ENCODE results near the gene KCNIP2.
"Not testable (repeated sequence)": the region's sequence is repeated elsewhere in the genome, so short reads cannot be mapped to it uniquely, and the experiment has no call there.

KCNIP2 gene

DNA sequence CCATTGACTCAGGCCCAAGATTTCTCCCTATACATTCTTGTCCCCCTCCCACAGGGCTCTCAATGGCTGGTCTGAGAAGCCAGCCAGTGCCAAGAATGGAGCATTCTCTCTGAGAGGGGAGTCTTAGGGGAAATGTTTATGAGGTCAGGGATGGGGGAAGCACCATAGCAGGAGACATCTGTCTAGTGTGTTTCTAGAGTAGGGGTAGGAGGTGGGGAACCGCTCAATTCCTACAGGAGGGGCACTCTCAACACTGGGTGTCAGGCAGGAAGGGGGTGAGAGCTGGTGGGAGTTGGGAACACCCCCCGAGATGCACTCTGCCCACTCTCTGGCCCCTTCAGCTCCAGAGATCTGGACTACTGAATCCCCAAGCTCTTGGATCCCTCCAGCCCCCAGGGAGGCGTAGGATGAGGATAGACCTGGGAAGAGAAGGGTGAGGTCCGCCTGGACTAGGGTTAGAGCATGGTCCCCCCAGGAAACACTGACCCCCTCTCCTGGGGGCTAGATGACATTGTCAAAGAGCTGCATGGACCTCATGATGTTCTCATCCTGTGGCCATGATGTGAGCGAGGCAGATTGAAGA, 16.7 kb downstream of the KCNIP2 start:
- no peak for DNase-seq

DNA sequence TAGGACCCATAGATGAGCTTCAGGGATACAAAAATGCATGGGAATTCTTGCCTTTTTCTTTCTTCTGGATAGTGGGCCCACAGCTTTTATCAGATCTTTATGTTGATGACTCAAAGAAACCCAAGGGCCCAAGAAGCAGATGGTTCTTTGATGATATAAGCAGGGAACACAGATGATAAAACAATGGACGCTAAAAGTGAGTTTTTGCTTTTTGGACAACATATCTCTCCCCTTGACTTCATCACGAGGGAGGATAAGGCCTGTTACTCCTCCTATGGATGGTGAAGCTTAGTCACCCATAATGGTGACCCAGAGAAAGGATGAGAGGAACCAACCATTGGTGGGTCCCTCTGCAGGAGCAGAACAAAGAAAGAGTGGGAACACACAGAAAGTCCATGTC, 18.9 kb downstream of the KCNIP2 start:
- no peak for DNase-seq

DNA sequence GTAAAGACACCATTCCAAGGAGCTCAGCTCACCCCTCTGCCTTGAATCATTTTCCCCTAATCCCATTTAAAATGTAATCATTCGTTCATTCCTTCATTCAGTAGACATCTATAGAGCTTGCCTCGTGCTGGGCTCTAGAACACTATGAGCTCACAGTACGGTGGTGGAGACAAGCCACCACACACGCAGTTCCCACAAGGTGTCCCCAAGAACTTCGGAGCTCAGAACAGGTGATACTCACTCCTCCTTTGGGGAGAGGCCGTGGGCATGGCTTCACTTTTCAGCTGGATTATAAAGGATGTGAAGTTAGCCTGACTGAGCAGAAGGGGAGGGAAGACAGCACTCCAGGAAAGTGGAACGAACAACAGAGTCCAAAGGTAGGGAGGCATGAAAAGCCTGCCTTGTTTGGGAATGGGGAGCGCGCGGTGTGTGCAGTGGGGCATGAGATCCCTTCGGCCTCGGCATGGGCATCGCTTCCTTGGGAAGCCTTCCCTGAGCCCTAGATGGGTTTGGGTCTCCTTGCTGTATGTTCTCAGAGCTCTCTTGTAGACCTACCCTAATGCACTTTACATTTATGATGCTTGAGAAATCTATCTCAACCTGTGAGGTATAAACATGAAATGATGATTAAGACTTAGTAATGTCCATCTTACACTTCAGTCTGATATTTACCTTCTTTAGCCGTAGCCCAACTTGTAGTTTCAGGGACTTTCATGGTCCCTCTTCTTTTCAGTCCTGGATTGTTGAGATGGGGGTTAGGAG, 24.5 kb downstream of the KCNIP2 start:
- DNase-seq: no peak

DNA sequence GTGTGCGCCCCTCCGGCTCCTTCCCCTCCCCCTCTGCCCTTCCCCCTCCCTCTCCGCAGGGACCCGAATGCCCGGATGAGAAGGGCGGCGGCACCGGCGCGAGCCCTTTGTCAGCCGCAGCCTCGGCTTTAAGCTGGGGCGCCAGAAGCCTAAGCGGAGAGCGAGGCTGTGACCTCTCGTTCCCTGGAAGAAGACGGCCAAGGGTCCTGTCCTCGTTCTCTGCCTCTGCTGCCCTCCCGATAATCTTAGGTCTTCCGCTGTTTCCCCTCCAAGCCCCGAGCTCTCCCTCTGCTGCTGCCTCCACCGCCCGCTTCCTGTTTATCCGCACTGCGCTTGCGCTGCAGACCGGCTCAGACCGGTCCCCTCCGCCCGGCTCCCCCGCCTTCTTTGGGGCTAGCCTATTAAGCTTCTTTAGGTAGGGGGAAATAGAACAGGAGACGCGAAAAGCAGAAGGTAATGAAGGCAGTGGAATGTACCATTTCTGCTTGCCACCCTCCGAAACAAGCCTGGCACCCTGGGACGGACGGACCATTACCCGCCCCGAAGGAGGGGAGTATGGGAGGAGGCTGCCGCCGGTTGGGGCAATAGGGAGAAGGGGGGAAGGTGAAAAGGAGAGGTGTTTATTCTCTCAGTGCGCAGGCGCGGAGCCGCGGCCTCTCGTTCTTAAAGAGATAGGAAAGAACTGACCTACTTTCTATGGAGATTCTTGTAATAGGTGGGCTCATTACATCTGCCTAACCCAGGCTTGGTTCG, 25.3 kb downstream of the KCNIP2 start, which contains the start of gene OGA:
OGA (minus strand) TSS at position 326 of the 753 bp plus-strand sequence. CDS start 422 bp downstream, outside the sequence.
- peak; percentile 99 for DNase-seq

DNA sequence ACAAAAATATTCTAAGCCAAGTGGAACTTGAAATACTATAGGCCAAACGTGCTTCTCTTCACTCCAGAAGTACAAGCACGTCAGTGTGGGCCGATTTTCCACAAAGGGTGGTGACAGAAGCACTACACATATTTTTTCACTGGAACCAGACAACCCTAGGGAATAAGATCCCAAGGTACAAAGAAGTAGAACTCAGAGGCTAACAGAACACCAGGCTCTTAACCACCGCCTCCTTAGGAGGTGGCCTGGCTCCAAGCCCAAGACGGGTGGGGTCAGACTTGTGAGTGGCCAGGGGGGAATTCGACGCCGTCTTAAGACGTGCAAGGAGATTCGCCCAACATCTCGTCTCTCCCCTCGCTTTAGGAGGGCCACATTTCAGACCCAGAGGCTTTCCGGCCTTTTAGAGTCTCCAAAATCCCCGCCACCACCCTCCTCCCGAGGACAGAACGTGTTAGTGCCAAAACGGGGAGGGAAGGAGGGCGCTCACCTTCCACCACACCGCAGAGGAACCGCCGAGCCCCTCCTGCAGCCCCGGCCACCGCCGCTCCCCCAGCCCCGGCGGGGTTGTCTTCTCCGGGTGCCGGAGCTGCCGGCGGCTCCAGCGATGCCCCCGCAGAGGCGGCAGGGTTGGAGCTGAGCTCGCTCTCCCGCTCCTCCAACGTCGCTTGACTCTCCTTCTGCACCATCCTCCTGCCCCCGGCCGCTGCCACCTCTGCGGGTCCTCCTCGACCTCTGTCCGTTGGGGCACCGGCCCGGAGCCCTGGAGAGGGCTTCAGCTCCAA, 26.1 kb downstream of the KCNIP2 start:
- peak; percentile 41 for DNase-seq

DNA sequence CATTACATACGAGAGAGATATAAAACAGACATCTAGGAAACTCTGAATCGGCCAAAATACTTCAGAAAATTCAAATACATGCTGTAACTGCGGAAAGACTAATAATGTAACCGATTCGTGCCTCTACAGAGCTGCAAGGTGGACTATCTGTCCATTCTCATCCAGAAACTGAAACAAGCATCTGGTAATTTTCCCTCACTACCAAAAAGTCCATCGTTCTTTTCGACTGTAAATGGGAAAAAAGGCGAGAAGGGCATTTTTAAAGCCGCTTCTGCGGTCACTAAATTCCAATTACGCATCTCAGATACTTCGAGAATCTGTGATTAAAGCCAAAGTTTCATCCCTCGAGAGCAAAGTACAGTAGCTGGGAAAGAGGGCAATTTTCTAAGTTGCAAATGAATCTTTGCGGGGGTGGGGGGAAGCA, 26.7 kb downstream of the KCNIP2 start:
- DNase-seq: no peak

DNA sequence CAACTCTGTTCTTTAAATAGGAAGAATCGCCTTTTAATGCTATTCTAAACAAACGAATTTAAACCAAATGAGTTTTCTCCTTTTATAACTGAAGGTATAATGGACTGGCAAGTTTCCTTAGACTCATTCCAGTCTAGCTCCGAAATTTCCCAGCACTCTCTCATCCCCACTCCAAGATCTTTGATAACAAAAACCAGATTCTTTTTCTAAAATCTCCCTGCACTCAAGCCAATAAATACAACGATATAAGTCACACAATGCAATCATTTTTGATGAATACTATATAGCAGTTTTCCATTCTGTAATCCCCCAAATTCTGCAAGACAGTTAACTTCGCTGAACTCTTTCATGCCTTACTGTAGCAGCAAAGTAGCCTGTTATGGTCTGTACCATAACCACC, 27.2 kb downstream of the KCNIP2 start:
- no peak for DNase-seq

DNA sequence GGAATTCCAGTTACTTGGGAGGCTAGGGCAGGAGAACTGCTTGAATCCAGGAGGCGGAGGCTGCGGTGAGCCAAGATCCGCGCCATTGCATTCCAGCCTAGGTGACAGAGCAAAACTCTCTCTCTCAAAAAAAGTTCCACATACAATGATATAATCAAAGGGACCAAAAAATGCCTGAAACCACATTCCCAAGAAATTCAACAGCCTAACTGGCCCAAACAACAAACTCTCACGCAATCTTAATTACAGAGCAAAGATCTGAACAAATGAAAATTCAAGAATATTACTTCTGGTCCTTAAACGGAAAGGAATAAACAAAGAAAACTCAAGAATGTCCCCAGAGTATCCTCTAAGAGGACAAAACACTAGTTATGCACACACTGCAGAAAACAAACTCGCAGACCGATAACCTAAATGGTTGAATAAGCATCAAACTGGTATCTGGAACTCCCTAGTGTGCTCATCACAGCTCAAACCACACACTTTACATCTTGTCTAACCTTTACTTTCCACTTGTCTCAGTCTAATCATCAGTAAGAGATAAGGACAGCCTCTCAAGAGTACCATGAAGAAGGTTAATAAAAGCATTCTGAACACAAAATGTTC, 29.0 kb downstream of the KCNIP2 start:
- DNase-seq: peak; percentile 23

DNA sequence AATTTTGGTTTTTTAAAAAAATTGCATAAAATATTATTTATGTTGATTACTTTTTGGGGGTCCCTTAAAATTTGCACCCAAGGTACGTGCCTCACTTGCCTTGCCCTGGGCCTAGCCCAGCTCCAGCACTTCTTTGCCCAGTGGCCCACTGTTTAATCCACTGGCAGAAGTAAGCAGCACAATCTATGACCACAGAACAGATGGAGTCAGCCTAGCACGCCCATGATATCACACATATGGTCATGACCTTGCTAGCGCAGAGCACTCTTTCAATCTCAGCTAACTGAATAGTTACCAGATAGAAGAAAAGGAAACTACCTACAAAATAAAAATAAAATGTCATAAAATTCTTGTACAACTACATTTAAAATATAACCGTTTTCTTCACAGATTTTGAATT, 31.0 kb downstream of the KCNIP2 start:
- no peak for DNase-seq

DNA sequence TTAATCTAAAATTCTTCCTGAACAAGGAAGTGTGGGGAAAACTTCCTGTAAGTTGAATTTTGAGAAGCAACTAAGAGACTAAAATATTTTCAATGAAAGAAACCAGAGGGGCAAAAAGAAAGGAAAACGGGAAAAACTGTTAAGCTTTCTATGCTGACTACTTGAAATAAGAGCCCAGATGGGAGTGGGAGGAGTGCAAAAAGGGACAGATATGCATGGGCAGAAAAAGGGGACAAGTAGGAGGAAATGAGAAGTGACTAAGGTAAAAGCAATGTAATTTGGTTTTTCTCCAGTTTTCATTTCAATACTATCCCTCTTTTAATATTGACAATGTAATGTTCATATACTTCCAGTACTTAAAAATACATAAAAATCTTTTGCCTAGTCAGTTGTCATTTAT, 36.4 kb downstream of the KCNIP2 start:
- no peak for DNase-seq

DNA sequence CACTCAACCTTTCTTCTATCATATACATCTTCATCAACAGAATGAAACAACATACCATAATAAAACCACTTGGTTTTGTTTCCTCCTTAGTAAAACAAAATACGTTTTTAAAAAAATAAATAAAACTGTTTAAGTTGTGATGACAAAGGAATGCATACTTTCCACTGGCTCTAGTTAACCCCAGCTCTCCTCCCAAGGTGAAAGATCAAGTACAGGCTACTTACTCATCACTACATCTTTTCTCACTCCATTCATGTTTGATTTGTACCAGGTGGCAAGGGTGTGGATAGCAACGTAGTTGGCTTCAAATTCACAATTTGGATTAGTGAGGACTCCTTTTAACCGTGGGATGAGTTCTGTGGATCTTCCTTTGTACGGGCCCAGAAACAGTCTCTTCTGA, 40.1 kb downstream of the KCNIP2 start:
- no peak for DNase-seq

DNA sequence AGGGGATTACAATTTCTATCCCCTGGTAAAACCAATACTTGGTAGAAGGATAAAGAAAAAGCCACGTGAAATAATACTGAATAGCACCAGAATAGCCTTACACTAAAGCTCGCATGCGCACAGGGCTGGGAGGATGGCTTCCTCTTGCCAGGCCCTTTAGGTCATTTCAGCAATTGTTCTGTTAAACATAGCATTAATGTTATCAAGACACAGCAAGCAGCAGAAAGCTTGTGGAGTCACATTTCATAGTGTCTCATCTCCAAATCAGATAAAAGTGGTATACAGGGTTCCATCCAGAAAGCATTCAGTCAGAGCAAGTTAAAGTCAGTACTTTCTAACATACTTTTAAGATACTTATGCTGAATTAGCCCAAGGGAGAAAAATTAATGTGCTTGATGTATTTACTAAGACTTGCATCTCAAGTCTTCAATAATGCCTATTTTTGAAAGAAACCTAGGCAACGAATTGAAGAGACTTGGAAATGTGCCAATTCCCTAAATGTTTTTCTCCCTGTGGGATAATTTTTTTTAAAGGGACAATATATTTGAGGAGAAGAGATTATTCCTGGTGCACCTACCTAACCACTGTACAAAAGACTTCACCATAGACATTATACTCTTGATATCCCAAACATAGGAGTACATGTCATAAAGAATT, 46.1 kb downstream of the KCNIP2 start:
- DNase-seq: no peak

DNA sequence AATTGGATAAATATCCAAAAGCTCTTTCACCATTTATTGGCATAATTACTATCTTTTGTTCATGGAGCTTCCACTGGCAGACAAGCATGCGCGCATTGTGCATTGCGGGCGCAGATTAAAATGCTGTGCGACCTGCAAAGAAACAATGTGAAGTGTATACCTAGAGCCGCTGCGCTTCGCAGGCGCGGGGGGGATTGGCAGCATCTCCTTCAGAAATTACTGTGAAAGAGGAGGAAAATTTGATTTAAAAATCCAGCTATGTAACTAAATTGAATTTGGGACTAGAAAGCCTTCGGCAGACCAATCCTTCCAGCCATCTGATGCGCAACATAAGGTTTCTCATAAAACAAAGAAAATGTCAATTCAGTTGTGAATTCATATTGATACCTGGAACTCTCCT, 50.1 kb downstream of the KCNIP2 start:
- DNase-seq: no peak

DNA sequence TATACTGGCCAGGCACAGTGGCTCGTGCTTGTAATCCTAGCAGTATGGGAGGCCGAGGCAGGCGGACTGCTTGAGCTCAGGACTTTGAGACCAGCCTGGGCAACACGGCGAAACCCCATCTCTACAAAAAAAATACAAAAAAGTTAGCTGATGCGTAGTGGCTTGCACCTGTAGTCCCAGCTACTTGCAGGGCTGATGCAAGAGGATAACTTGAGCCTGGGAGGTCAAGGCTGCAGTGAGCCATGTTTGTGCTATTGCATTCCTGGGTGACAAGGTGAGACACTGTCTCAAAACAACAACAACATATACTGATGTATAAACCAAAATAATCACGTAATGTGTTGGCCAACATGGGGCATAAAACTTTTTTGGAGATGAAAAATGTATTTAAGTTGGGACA, 53.9 kb downstream of the KCNIP2 start:
- no peak for DNase-seq

DNA sequence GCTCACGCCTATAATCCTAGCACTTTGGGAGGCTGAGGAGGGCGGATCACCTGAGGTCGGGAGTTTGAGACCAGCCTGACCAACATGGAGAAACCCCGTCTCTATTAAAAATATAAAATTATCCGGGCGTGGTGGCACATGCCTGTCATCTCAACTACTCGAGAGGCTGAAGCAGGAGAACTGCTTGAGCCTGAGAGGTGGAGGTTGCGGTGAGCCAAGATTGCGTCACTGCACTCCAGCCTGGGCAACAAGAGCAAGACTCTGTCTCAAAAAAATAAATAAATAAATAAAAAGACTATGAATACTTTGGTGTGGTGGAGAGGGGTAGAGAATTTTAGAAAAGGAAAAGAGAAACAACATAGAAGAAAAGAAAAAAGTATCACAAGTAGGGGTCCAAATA, 54.4 kb downstream of the KCNIP2 start:
- not testable (repeated sequence) for DNase-seq

DNA sequence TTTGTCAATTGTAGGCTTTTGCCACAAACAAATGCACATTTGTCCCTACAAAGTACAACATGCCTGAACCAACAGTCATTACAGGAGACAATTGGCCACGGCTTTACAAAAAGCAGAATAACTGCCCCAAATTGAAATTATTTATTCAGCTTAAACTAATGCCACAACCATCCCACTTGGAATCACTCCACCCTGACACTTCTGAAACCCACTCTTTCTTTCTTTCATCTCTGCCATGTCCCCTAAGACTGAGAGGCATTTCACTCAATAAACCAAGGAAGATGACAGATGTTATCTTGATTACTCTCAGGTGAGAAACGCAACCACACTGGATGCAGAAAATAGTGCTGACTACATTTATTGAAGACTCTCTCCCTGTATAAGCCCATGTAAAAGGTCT, 57.8 kb downstream of the KCNIP2 start:
- no peak for DNase-seq

DNA sequence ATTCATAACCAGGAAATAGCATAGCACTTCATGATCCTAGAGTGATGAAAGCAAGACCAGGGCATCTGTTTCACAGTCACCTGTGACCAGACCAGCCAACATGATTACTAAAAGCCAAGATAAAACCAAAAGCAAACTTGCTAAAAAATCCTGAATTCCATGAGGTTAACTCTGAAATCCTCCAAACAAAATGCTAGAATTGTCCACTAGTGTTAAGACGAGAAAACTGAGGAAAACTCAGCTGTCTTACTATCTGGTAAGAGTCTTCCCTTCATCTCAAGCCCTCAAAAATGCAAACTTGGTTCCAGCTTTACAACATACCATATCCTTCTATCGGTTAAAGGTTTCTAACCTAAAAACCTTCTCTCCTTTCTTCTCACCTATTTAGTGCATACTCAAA, 59.0 kb downstream of the KCNIP2 start:
- no peak for DNase-seq

DNA sequence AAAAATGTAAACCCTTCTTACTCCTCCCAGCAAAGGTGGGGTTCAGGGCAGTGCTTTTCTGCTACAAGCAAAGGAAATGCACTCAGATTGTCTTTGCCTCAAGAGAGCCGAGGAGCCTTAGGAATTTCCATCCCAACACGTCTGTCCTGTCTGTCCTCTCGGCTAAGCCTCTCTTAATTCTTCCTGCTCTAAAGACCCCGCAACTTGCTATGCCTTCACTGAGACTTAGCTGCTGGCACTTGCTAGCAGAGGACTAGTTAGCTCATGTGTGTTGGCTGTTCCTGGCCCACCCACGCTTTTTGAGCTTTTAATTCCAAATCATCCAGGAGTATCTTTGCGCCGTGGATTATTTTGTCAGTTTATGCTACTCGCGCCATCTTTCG, 59.9 kb downstream of the KCNIP2 start:
- DNase-seq: no peak

DNA sequence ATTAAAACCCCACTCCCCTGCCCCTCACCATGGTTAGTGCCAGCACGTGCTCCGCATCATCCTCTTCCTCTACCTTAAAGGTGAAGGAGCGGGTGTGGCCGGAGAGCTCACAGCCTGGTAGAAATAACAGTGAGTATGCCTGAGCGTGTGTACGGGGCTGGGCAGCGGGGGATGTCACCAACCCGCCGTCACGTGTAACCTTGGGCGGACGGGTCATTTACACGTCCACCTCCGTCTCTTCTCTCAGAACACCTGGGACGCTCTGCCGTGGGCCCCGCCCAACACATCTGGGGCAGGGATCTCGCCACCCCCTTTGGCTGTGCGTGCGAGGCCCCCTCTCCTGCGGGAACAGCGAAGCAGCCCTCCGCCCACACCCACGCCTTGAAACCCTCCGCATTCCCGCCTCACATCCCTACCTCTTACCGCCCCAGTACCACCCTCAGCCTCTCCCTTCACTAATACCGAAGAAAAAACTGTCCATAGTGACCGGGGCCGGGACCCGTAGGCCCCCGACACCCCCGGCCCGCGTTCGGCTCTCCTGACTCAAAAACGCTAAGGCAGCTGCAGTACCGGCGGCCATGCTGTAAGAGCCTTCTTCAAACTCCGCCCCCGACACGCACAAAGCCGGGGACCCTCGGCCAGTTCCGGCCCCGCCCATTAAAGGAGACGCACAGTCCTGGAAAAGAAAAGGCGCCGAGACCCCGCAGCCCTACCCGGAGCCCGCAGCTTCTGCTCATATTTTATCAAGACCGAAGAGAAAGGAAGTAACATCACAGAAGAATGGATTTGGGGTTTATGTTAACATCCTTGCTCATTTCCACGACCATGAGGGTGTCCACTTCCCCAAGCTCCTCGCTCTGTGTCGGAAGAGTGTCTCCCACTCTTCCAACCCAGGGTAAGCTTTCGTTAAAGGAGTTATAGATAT, 60.5 kb downstream of the KCNIP2 start, which contains the start of gene NPM3:
NPM3 (minus strand) TSS at position 636 of the 925 bp plus-strand sequence; CDS start at position 580, 56 bp downstream.
- peak; percentile 79 for DNase-seq

DNA sequence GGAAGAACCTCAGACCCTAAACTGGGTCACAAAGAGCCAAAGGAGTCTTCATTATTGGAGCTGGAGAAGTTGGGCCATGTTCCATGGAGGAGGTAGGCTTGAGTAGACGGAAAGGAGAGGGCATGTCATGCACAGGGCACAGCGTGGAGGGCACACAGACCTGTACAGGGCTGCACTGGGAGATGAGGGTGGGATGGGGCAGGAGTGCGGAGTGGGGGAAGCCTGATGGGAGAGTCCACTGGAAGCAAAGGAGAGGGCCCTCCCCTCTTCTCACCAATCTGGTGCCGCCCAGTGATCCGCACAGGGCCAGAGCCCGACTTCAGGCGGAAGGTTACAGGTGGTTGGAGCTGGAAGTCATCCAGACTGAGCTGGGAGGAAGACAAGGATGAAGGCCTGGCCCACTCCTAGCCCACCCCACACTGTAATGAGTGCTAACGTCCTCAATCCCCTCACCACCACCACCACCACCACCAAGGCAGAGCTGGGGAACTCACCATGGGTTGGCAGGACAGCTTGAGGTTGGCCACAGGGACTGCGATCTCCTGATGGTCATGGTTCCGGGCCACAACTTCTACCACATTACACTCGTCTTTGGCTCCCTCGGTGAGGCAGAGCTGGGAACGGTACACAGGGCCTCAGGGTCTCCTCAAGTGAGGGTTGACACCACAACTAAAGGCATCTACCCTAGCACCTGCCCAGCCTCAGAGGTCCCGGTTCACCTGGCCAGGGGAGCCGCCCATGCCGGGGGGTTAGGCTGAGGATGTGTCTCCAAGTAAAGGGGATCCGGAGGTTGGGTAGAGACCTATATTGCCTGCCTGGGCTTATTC, 61.4 kb downstream of the KCNIP2 start:
- no peak for DNase-seq
